Lower lobe of right lung (tissue), 2 donors: ENCODE results near the gene LAMA4. TPM values are rescaled to one million over a fixed set of nuclear protein-coding genes. Genes with fewer than 3 reads are reported as not detected.

Experiments
- ATAC-seq, 2 donors: fragments of 200-7000 bp; cut with Tn5 transposase; one replicate each; pipeline ENCODE4 v1.9.1; 2020 to 2022; ENCODE audit warnings: mild to moderate bottlenecking in 2 of 2, moderate library complexity in 2 of 2
- DNase-seq: peaks from one replicate; pipeline ENCODE4 v3.0.0-alpha.2; 2020
- H3K27ac ChIP-seq: fragments of 200-600 bp; one replicate; pipeline ENCODE4 v1.8.0; 2022
- H3K27me3 ChIP-seq: fragments of 200-600 bp; one replicate; pipeline ENCODE4 v1.8.0; 2022; ENCODE audit warnings: low read depth
- H3K36me3 ChIP-seq: fragments of 200-600 bp; one replicate; pipeline ENCODE4 v1.8.0; 2022; ENCODE audit warnings: mild to moderate bottlenecking
- H3K4me1 ChIP-seq: fragments of 200-600 bp; one replicate; pipeline ENCODE4 v1.8.0; 2022
- H3K4me3 ChIP-seq: fragments of 200-600 bp; one replicate; pipeline ENCODE4 v1.8.0; 2022; ENCODE audit warnings: mild to moderate bottlenecking
- H3K9me3 ChIP-seq: fragments of 200-600 bp; one replicate; pipeline ENCODE4 v1.8.0; 2022
- intact Hi-C: fragments of 100-400 bp; cut with DNase I; formaldehyde crosslinking; loops from one replicate; pipeline ENCODE4 v1.11.0; 2022
- total RNA-seq: library from RNA; stranded (reverse); fragmentation: NEBNext Ultra II Directional; extraction: Animal tissue kit (Norgen Biotek cat#: 25700); gene quantifications from one replicate; pipeline ENCODE4 v1.2.1, GENCODE V29; 2021
- TF ChIP-seq, protein P1 (sequence below): fragments of 200-600 bp; IDR thresholded peaks from one replicate; pipeline ENCODE4 v1.8.0; 2022; ENCODE audit warnings: antibody characterized with exemption, mild to moderate bottlenecking
- donor health status: DM: no; HTN: yes; CAD: no; lungs with severe emphysema.

Gene LAMA4
- total RNA-seq, 1 donor from 2014 or later: 91.2 TPM

GRCh38 chr6:112288475-112288874, 34.1 kb upstream of the LAMA4 start:
- Histone ChIP-seq H3K4me3 (no peak overlapping the region), H3K36me3 (no peaks in the 10 kb centered on the region), H3K9me3 (no peaks in the 10 kb centered on the region), H3K27me3 (no peaks in the 10 kb centered on the region), H3K27ac (no peak overlapping the region), H3K4me1 (peaks cover 11% of the 10 kb centered on the region)
- DNase-seq (no peak), ATAC-seq (no peak)
- TF ChIP-seq, protein P1, sequence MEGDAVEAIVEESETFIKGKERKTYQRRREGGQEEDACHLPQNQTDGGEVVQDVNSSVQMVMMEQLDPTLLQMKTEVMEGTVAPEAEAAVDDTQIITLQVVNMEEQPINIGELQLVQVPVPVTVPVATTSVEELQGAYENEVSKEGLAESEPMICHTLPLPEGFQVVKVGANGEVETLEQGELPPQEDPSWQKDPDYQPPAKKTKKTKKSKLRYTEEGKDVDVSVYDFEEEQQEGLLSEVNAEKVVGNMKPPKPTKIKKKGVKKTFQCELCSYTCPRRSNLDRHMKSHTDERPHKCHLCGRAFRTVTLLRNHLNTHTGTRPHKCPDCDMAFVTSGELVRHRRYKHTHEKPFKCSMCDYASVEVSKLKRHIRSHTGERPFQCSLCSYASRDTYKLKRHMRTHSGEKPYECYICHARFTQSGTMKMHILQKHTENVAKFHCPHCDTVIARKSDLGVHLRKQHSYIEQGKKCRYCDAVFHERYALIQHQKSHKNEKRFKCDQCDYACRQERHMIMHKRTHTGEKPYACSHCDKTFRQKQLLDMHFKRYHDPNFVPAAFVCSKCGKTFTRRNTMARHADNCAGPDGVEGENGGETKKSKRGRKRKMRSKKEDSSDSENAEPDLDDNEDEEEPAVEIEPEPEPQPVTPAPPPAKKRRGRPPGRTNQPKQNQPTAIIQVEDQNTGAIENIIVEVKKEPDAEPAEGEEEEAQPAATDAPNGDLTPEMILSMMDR: no peak
- intact Hi-C loops: no loop called here

- DNase-seq: no peak
- intact Hi-C loops: no loop called here
Measured at GRCh38 chr6:112287577-112288225, 33.3 kb upstream of the LAMA4 start.

GRCh38 chr6:112286500-112287144, 32.3 kb upstream of the LAMA4 start:
- TF ChIP-seq, protein P1: no peak
- Histone ChIP-seq H3K36me3 (no peaks in the 10 kb centered on the region), H3K27me3 (no peaks in the 10 kb centered on the region), H3K27ac (no peak overlapping the region), H3K4me3 (no peak overlapping the region), H3K9me3 (no peaks in the 10 kb centered on the region), H3K4me1 (peaks cover 29% of the 10 kb centered on the region)
- DNase-seq (no peak), ATAC-seq (no peak)
- intact Hi-C loops: no loop called here

More at GRCh38 chr6:112287577-112288225, 33.3 kb upstream of the LAMA4 start:
- Histone ChIP-seq H3K36me3 (no peaks in the 10 kb centered on the region), H3K27ac (no peak overlapping the region), H3K4me1 (peaks cover 18% of the 10 kb centered on the region), H3K9me3 (no peaks in the 10 kb centered on the region), H3K4me3 (no peak overlapping the region), H3K27me3 (no peaks in the 10 kb centered on the region)
- ATAC-seq: no peak
- TF ChIP-seq, protein P1: no peak

GRCh38 chr6:112286010-112286409, 31.6 kb upstream of the LAMA4 start:
- Histone ChIP-seq H3K27ac (no peak overlapping the region), H3K9me3 (no peaks in the 10 kb centered on the region), H3K4me1 (peaks cover 35% of the 10 kb centered on the region), H3K36me3 (no peaks in the 10 kb centered on the region), H3K27me3 (no peaks in the 10 kb centered on the region), H3K4me3 (no peak overlapping the region)
- no peak for ATAC-seq
- TF ChIP-seq, protein P1: no peak
- no peak for DNase-seq
- intact Hi-C loops: no loop called here

- ATAC-seq (no peak), DNase-seq (no peak)
- H3K36me3 ChIP-seq: no peaks in the 10 kb centered on the region
- no peaks in the 10 kb centered on the region for H3K9me3 ChIP-seq
- no peak overlapping the region for H3K4me3 ChIP-seq
- peaks cover 47% of the 10 kb centered on the region for H3K4me1 ChIP-seq
- intact Hi-C loops: no loop called here
- TF ChIP-seq, protein P1: no peak
- no peaks in the 10 kb centered on the region for H3K27me3 ChIP-seq
- no peak overlapping the region for H3K27ac ChIP-seq
Measured at GRCh38 chr6:112284603-112285002, 30.2 kb upstream of the LAMA4 start.
